ENCODE data around the gene MRGPRD.
A peak's percentile ranks its signal among the peaks of the same experiment; 100 is the strongest.

The MRGPRD gene, protein sequence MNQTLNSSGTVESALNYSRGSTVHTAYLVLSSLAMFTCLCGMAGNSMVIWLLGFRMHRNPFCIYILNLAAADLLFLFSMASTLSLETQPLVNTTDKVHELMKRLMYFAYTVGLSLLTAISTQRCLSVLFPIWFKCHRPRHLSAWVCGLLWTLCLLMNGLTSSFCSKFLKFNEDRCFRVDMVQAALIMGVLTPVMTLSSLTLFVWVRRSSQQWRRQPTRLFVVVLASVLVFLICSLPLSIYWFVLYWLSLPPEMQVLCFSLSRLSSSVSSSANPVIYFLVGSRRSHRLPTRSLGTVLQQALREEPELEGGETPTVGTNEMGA

GRCh38 chr11:68980776-68981065 lies at the start of gene MRGPRD:
Gene MRGPRD (minus strand): TSS chr11:68980986. CDS start chr11:68980986, 0 bp downstream.
- H3K27ac ChIP-seq, result 0 out of 22 replicates have a peak within 1 kb of the TSS, but pooled peaks of 1 of the 11 experiments have one; percentile 24
- peak within 1 kb of the TSS in 1 of 11 experiments; percentile 22; a peak in 2 of 22 replicates for H3K9ac ChIP-seq
- H3K36me3 ChIP-seq, result no peaks in the 10 kb centered on the region
- H3K27me3 ChIP-seq, result peaks cover 0 to 25% (median 18%) of the 10 kb centered on the region in 11 experiments; a peak in 15 of 22 replicates
- peaks cover 0 to 37% (median 8%) of the 10 kb centered on the region in 11 experiments; a peak in 9 of 22 replicates for H4K20me1 ChIP-seq
- H3K9me3 ChIP-seq (replicated peaks in 1 of 11), result peaks cover 7 to 12% (median 9%) of the 10 kb centered on the region in 11 experiments; a peak in 21 of 22 replicates
- H3K4me2 ChIP-seq, result peak within 1 kb of the TSS; percentile 58 to 97 (median 93)
- H3K4me1 ChIP-seq, result peaks cover 21 to 36% (median 33%) of the 10 kb centered on the region in 10 experiments
- H3K4me3 ChIP-seq, result peak within 1 kb of the TSS in 8 of 10 experiments; percentile 9 to 55 (median 42); a peak in 10 of 20 replicates
- TF ChIP-seq Cebpa-rat (IDR thresholded peaks at IDR 0.05), result no peak

GRCh38 chr11:69030301-69030700 lies 49.5 kb upstream of the MRGPRD start:
- no peaks in the 10 kb centered on the region; a peak in 2 of 22 replicates for H4K20me1 ChIP-seq
- peaks cover 0 to 13% (median 5%) of the 10 kb centered on the region in 11 experiments; a peak in 9 of 22 replicates for H3K27me3 ChIP-seq
- no peak overlapping the region for H3K9ac ChIP-seq
- H3K4me2 ChIP-seq, result peak overlapping the region in 9 of 11 experiments; percentile 21 to 61 (median 44); a peak in 16 of 22 replicates
- no peak for TF ChIP-seq Cebpa-rat (IDR thresholded peaks at IDR 0.05)
- H3K4me3 ChIP-seq, result no peak overlapping the region
- H3K9me3 ChIP-seq (replicated peaks in 1 of 11), result no peaks in the 10 kb centered on the region
- H3K4me1 ChIP-seq, result peaks cover 0 to 36% (median 26%) of the 10 kb centered on the region in 10 experiments; a peak in 18 of 20 replicates
- H3K27ac ChIP-seq, result no peak overlapping the region
- H3K36me3 ChIP-seq, result no peaks in the 10 kb centered on the region

- Histone ChIP-seq H3K9me3 (replicated peaks in 1 of 11) (no peaks in the 10 kb centered on the region), H3K4me1 (peaks cover 0 to 18% (median 15%) of the 10 kb centered on the region in 10 experiments; a peak in 18 of 20 replicates), H3K27ac (no peak overlapping the region), H3K36me3 (no peaks in the 10 kb centered on the region), H3K4me2 (peak overlapping the region in 2 of 11 experiments; percentile 25 to 26; a peak in 1 of 22 replicates), H4K20me1 (no peaks in the 10 kb centered on the region; a peak in 1 of 22 replicates), H3K4me3 (no peak overlapping the region), H3K27me3 (no peaks in the 10 kb centered on the region), H3K9ac (no peak overlapping the region)
- TF ChIP-seq Cebpa-rat (IDR thresholded peaks at IDR 0.05), result 0 out of 22 replicates have a peak, but pooled peaks of 1 of the 11 experiments have one; percentile 19
Measured at GRCh38 chr11:69027704-69028372, 47.1 kb upstream of the MRGPRD start.

- no peak overlapping the region for H3K9ac ChIP-seq
- no peak overlapping the region for H3K27ac ChIP-seq
- no peaks in the 10 kb centered on the region for H3K9me3 ChIP-seq (replicated peaks in 1 of 11)
- H3K27me3 ChIP-seq, result no peaks in the 10 kb centered on the region
- H3K4me3 ChIP-seq, result no peak overlapping the region
- no peak overlapping the region for H3K4me2 ChIP-seq
- H4K20me1 ChIP-seq, result no peaks in the 10 kb centered on the region
- no peaks in the 10 kb centered on the region for H3K36me3 ChIP-seq
- TF ChIP-seq Cebpa-rat (IDR thresholded peaks at IDR 0.05), result no peak
- H3K4me1 ChIP-seq, result peaks cover 0 to 10% (median under 1%) of the 10 kb centered on the region in 10 experiments; a peak in 8 of 20 replicates
Measured at GRCh38 chr11:69024509-69024908, 43.7 kb upstream of the MRGPRD start.

DNA sequence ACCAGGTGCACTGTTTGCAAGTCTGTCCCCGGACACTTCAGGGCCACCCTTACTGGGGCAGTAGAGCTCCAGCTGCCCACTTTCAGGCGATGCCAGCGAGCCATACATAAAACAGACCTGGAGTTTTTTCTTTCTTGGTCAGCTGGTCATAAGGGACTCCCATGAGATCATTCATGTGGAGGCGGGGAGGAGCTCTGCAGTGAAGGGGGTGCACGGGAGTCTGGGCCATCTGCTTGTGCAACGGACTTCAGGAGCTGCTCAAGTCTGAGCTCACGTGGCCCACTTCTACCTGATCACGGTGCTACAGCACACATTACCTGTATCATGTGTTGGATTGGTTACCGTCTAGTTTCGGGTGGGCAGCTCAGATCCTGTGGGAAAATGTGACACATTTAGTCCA lies 41.5 kb upstream of the MRGPRD start:
- H3K9ac ChIP-seq, result no peak overlapping the region
- H3K36me3 ChIP-seq, result no peaks in the 10 kb centered on the region
- H3K4me3 ChIP-seq, result no peak overlapping the region
- H3K27ac ChIP-seq, result no peak overlapping the region
- no peak for TF ChIP-seq Cebpa-rat (IDR thresholded peaks at IDR 0.05)
- H3K27me3 ChIP-seq, result no peaks in the 10 kb centered on the region
- peaks cover 0 to 13% (median 8%) of the 10 kb centered on the region in 10 experiments; a peak in 9 of 20 replicates for H3K4me1 ChIP-seq
- no peaks in the 10 kb centered on the region for H3K9me3 ChIP-seq (replicated peaks in 1 of 11)
- H3K4me2 ChIP-seq, result no peak overlapping the region
- H4K20me1 ChIP-seq, result no peaks in the 10 kb centered on the region

DNA sequence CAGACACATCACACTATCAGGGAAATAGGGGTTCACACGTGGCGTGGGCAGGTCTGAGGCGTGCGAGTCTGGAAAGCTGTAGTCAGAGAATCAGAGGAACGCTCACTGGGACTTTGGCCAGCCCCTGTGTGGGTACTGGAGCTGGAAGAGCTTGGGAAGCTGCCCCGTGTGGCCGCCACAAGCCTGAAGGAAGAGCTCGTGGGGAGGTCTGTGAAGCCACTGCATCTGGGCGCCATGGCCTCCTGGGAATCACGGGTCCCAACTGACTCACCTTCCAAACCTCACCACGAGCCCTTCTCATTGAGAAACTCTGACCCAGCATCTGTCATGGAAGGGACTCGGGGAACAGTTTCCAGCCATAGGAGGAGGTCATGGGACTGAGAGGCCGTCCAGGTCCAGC lies 38.1 kb upstream of the MRGPRD start:
- Histone ChIP-seq H3K9me3 (replicated peaks in 1 of 11) (no peaks in the 10 kb centered on the region), H3K27me3 (peaks cover 3 to 12% (median 7%) of the 10 kb centered on the region in 11 experiments; a peak in 18 of 22 replicates), H4K20me1 (no peaks in the 10 kb centered on the region), H3K36me3 (no peaks in the 10 kb centered on the region), H3K4me1 (peaks cover 0 to 13% (median 8%) of the 10 kb centered on the region in 10 experiments; a peak in 9 of 20 replicates), H3K9ac (no peak overlapping the region), H3K27ac (no peak overlapping the region), H3K4me3 (no peak overlapping the region), H3K4me2 (peak overlapping the region in 8 of 11 experiments; percentile 1 to 50 (median 32); a peak in 8 of 22 replicates)
- no peak for TF ChIP-seq Cebpa-rat (IDR thresholded peaks at IDR 0.05)

GRCh38 chr11:69017951-69018350 lies 37.2 kb upstream of the MRGPRD start:
- Histone ChIP-seq H3K9me3 (replicated peaks in 1 of 11) (no peaks in the 10 kb centered on the region), H3K27me3 (peaks cover 12 to 22% (median 17%) of the 10 kb centered on the region in 11 experiments), H3K9ac (no peak overlapping the region), H3K27ac (no peak overlapping the region), H3K4me3 (no peak overlapping the region), H3K4me1 (peaks cover 0 to 13% (median 8%) of the 10 kb centered on the region in 10 experiments; a peak in 9 of 20 replicates), H3K4me2 (no peak overlapping the region), H3K36me3 (no peaks in the 10 kb centered on the region), H4K20me1 (peaks cover 0 to 1% (median 0%) of the 10 kb centered on the region in 11 experiments; a peak in 1 of 22 replicates)
- no peak for TF ChIP-seq Cebpa-rat (IDR thresholded peaks at IDR 0.05)

DNA sequence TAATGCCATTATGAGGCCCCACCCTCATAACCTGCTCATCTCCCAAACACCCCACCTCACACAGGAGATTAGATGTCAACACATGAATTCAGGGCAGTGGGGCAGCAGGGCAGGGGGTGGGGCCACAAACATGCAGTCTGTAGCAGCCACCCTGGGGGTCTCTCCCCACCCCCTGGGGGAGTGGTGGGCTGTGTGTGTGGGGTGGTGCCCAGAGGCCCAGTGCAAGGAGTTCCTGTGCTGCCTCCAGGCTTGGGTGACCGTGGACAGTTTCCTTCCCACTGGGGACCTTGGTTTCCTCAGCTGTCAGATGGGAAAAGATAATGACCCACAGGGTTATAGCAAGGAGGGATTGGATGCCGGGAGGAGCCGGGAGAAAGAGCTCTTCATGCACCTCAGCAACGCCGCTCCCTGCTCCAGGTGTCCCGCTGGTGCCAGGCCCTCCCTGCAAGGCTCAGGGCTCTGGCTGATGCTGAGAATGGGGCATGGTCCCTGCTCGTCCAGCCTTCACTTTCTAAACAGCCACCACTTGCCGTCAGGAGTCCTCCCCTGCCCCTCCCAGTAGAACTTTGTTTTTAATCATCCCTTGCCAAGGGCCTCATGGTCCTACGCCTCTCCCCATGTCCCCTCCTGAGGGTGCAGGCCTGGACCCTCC lies 34.2 kb upstream of the MRGPRD start:
- H3K9ac ChIP-seq, result no peak overlapping the region
- no peak overlapping the region for H3K27ac ChIP-seq
- peaks cover 7 to 22% (median 15%) of the 10 kb centered on the region in 10 experiments; a peak in 14 of 20 replicates for H3K4me1 ChIP-seq
- TF ChIP-seq Cebpa-rat (IDR thresholded peaks at IDR 0.05), result no peak
- H3K9me3 ChIP-seq (replicated peaks in 1 of 11), result no peaks in the 10 kb centered on the region
- peaks cover 0 to 28% (median 0%) of the 10 kb centered on the region in 11 experiments; a peak in 4 of 22 replicates for H4K20me1 ChIP-seq
- H3K27me3 ChIP-seq, result peaks cover 42 to 51% (median 46%) of the 10 kb centered on the region in 11 experiments
- H3K4me3 ChIP-seq, result no peak overlapping the region
- no peak overlapping the region for H3K4me2 ChIP-seq
- no peaks in the 10 kb centered on the region for H3K36me3 ChIP-seq
